ENCODE measurements around the gene PRIMPOL. TPM values are rescaled to one million over a fixed set of nuclear protein-coding genes. Genes with fewer than 3 reads are reported as not detected.

Gene PRIMPOL
- total RNA-seq, 1 donor from 2014 or later: 12.5 TPM

DNA sequence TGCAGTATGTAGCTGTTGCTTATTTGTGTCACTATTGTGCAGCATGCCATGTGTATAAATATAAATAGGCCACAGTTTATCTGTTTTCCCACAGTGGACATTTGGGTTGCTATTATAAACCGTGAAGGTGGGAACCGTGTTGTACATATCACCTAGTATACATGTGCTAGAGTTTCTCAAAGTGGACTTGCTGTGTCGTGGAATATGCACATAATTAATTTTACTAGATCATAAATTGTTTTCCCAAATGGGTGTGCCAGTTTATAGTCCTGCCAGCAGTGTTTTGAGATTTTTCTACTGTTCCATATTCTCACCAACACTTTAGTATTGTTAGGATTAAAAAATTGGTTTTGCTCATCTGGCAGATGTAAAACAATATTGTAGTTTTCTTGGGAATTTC, 38.5 kb downstream of the PRIMPOL start:
- peaks cover 6% of the 10 kb centered on the region in 2 donors for H3K36me3 ChIP-seq
- no peak overlapping the region for H3K4me3 ChIP-seq
- H3K4me1 ChIP-seq: no peaks in the 10 kb centered on the region
- intact Hi-C loops (cut with DNase I): no loop called here
- no peaks in the 10 kb centered on the region for H3K9me3 ChIP-seq
- no peaks in the 10 kb centered on the region for H3K27me3 ChIP-seq
- no peak for DNase-seq (ENCODE audit: low spot score in 2 of 2)
- TF ChIP-seq, protein P1, sequence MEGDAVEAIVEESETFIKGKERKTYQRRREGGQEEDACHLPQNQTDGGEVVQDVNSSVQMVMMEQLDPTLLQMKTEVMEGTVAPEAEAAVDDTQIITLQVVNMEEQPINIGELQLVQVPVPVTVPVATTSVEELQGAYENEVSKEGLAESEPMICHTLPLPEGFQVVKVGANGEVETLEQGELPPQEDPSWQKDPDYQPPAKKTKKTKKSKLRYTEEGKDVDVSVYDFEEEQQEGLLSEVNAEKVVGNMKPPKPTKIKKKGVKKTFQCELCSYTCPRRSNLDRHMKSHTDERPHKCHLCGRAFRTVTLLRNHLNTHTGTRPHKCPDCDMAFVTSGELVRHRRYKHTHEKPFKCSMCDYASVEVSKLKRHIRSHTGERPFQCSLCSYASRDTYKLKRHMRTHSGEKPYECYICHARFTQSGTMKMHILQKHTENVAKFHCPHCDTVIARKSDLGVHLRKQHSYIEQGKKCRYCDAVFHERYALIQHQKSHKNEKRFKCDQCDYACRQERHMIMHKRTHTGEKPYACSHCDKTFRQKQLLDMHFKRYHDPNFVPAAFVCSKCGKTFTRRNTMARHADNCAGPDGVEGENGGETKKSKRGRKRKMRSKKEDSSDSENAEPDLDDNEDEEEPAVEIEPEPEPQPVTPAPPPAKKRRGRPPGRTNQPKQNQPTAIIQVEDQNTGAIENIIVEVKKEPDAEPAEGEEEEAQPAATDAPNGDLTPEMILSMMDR (IDR thresholded peaks at IDR 0.05): no peak
- H3K27ac ChIP-seq: no peak overlapping the region

GRCh38 chr4:184688447-184688846, 38.9 kb downstream of the PRIMPOL start:
- intact Hi-C loops (cut with DNase I): no loop called here
- Histone ChIP-seq H3K27me3 (no peaks in the 10 kb centered on the region), H3K9me3 (no peaks in the 10 kb centered on the region), H3K36me3 (peaks cover 6 to 7% of the 10 kb centered on the region in 2 donors), H3K27ac (no peak overlapping the region), H3K4me3 (no peak overlapping the region), H3K4me1 (no peaks in the 10 kb centered on the region)
- TF ChIP-seq, protein P1 (IDR thresholded peaks at IDR 0.05): no peak
- no peak for DNase-seq (ENCODE audit: low spot score in 2 of 2)

DNA sequence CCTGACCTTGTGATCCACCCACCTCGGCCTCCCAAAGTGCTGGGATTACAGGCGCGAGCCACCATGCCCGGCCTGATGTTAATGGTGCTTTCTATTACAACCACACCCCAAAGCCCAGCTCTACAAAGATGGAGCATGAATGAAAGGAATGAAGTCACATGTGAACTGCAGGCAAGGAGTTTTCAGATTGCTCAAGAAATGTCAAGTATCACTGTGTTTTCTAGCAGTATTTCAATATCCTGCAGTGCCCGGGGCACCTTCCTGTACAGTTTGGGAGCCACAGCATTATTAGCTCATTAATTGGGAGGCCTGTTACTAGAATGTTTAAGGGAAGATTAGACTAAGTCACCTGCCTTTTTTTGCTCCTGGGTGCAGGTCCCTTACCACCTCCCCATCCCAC, 40.1 kb downstream of the PRIMPOL start:
- no peak overlapping the region for H3K27ac ChIP-seq
- DNase-seq (ENCODE audit: low spot score in 2 of 2): no peak
- H3K36me3 ChIP-seq: peaks cover 6 to 13% of the 10 kb centered on the region in 2 donors
- H3K27me3 ChIP-seq: no peaks in the 10 kb centered on the region
- H3K4me3 ChIP-seq: no peak overlapping the region
- no peaks in the 10 kb centered on the region for H3K9me3 ChIP-seq
- no peaks in the 10 kb centered on the region for H3K4me1 ChIP-seq
- intact Hi-C loops (cut with DNase I): no loop called here
- TF ChIP-seq, protein P1 (IDR thresholded peaks at IDR 0.05): no peak

DNA sequence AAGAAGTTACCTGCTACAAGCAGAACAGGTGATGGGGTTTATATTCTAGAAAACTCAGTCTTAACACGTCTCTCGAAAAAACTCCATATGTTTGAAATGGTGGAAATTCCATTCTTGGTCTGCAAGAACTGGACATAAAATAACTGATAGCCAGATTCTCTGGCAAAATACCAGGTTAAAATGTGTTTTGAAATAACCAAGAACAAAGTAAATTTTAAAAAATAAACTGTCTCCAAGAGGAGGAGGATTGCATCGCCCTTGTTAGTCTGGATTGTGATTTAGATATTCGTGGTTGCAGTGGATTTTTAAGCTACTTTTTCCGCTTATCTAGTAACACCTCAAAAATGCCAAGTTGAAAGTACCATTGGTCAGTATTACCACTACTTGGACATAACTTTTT, 43.5 kb downstream of the PRIMPOL start:
- H3K27me3 ChIP-seq: no peaks in the 10 kb centered on the region
- no peak overlapping the region for H3K27ac ChIP-seq
- TF ChIP-seq, protein P1 (IDR thresholded peaks at IDR 0.05): no peak
- intact Hi-C loops (cut with DNase I): no loop called here
- no peak overlapping the region for H3K4me3 ChIP-seq
- H3K4me1 ChIP-seq: no peaks in the 10 kb centered on the region
- peaks cover 6 to 13% of the 10 kb centered on the region in 2 donors for H3K36me3 ChIP-seq
- no peaks in the 10 kb centered on the region for H3K9me3 ChIP-seq
- DNase-seq (ENCODE audit: low spot score in 2 of 2): no peak

DNA sequence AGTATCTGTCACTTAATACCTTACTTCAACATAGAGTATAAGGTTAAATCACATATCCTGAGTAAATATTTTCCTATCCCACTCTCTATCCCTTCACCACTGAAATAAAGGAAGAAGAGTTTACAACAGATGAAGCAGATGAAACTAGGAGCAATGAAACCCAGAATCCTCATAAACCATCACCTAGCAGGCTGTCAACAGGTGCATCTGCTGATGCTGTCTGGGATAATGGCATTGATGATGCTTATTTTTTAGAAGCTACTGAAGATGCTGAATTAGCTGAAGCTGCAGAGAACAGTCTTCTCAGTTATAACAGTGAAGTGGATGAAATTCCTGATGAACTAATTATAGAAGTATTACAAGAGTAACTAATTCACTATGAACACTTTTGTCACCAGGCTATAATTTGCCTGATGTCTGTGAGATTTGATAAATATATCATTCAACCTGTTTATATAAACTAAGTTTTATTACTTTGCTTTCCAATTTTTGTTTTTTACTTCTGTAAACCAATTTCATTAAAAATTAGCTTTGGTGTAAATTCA, 44.9 kb downstream of the PRIMPOL start:
- no peaks in the 10 kb centered on the region for H3K9me3 ChIP-seq
- TF ChIP-seq, protein P1 (IDR thresholded peaks at IDR 0.05): no peak
- H3K36me3 ChIP-seq: peaks cover 6 to 13% of the 10 kb centered on the region in 2 donors
- no peak for DNase-seq (ENCODE audit: low spot score in 2 of 2)
- no peaks in the 10 kb centered on the region for H3K4me1 ChIP-seq
- H3K27ac ChIP-seq: no peak overlapping the region
- intact Hi-C loops (cut with DNase I): no loop called here
- H3K27me3 ChIP-seq: no peaks in the 10 kb centered on the region
- no peak overlapping the region for H3K4me3 ChIP-seq

All from ascending aorta (tissue), 2 donors.